Activated CD4-positive, alpha-beta T cell treated with anti-CD3 and anti-CD28 coated beads, Interleukin-2, amount 10 ng/mL, durations not matched to agents 7 days and 5 days (primary cell): ENCODE results near the gene APPL1. TPM values are rescaled to one million over a fixed set of nuclear protein-coding genes. Genes with fewer than 3 reads are reported as not detected.

Experiments used
- CTCF ChIA-PET: fragments of 350-600 bp; sonication (Branson Sonifier 250); formaldehyde crosslinking; loops from one replicate; lab custom pipeline; 2021; ENCODE audit warnings: antibody characterized with exemption; lab: Charles Lee
- POLR2A ChIA-PET: fragments of 350-600 bp; sonication (Branson Sonifier 250); formaldehyde crosslinking; loops from one replicate; lab custom pipeline; 2021; ENCODE audit warnings: antibody characterized with exemption; lab: Charles Lee
- DNase-seq: peaks from one replicate; pipeline ENCODE4 v3.0.0-alpha.2; 2020
- H3K27ac Mint-ChIP-seq: one replicate; pipeline ENCODE4 v1.8.0; 2021; ENCODE audit warnings: mild to moderate bottlenecking, moderate library complexity, mixed read lengths
- H3K27me3 Mint-ChIP-seq: one replicate; pipeline ENCODE4 v1.8.0; 2021; ENCODE audit warnings: mixed read lengths
- H3K36me3 Mint-ChIP-seq: one replicate; pipeline ENCODE4 v1.8.0; 2021; ENCODE audit warnings: low read depth, mixed read lengths
- H3K4me1 Mint-ChIP-seq: one replicate; pipeline ENCODE4 v1.8.0; 2021; ENCODE audit warnings: mixed read lengths
- H3K4me3 Mint-ChIP-seq: one replicate; pipeline ENCODE4 v1.8.0; 2021; ENCODE audit warnings: mild to moderate bottlenecking, moderate library complexity, mixed read lengths
- H3K9me3 Mint-ChIP-seq: one replicate; pipeline ENCODE4 v1.8.0; 2021; ENCODE audit warnings: mixed read lengths
- total RNA-seq, 2 experiments: library from RNA; stranded (reverse); gene quantifications; one replicate each; pipeline ENCODE4 v1.2.3, GENCODE V29; 2021

Gene APPL1, protein sequence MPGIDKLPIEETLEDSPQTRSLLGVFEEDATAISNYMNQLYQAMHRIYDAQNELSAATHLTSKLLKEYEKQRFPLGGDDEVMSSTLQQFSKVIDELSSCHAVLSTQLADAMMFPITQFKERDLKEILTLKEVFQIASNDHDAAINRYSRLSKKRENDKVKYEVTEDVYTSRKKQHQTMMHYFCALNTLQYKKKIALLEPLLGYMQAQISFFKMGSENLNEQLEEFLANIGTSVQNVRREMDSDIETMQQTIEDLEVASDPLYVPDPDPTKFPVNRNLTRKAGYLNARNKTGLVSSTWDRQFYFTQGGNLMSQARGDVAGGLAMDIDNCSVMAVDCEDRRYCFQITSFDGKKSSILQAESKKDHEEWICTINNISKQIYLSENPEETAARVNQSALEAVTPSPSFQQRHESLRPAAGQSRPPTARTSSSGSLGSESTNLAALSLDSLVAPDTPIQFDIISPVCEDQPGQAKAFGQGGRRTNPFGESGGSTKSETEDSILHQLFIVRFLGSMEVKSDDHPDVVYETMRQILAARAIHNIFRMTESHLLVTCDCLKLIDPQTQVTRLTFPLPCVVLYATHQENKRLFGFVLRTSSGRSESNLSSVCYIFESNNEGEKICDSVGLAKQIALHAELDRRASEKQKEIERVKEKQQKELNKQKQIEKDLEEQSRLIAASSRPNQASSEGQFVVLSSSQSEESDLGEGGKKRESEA
- total RNA-seq: 10 to 100 TPM; 33.2 to 38.5 TPM

DNA sequence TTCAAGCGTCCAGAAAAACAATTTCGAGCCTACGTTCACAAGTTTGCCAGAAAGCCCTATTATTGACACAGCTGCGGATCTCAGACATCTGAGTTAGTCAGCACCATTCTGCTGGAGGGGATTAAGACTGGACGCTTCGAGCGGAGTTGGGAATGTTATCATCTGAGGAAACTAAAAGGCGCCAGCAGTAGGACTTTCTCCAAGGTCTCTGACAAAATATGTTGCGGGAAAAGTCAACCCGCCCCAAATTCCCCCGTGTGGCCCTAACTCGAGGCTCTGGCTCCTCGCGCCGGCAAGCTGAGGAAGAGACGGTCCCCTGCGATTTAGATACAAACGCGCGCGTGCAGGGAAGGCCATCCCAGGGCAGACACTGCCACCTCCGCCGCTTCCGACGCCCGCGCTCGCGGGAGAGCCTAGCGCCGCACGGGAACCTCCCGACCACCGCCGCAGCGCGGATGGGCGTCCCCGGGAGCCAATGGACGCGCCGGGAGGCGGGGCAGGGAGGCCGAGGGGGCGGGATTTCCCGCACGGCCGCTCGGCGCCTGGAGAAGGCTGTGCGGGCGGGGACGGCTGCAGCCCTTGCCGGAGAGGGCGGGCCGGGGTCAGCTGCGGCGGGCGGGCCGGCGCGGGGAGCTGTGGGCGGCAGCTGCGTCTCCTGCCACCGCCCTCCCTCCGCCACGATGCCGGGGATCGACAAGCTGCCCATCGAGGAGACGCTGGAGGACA lies at the start of gene APPL1:
TSS of gene APPL1 (plus strand) at position 526 of the 726 bp plus-strand sequence. CDS start at position 681, 155 bp downstream.
- peak; percentile 88 for DNase-seq
- peaks cover 3% of the 10 kb centered on the region for H3K27me3 Mint-ChIP-seq
- POLR2A ChIA-PET: no interaction called here
- H3K4me1 Mint-ChIP-seq: peaks cover 30% of the 10 kb centered on the region
- CTCF ChIA-PET: interaction anchor here (0.6 to 1.3 kb wide), 3 partner anchors 16 to 91 kb away, joined by 3 read pairs; no protein-coding TSS in a partner anchor
- peak within 1 kb of the TSS; percentile 82 for H3K27ac Mint-ChIP-seq
- no peaks in the 10 kb centered on the region for H3K36me3 Mint-ChIP-seq
- H3K4me3 Mint-ChIP-seq: peak within 1 kb of the TSS; percentile 87
- H3K9me3 Mint-ChIP-seq: no peaks in the 10 kb centered on the region

DNA sequence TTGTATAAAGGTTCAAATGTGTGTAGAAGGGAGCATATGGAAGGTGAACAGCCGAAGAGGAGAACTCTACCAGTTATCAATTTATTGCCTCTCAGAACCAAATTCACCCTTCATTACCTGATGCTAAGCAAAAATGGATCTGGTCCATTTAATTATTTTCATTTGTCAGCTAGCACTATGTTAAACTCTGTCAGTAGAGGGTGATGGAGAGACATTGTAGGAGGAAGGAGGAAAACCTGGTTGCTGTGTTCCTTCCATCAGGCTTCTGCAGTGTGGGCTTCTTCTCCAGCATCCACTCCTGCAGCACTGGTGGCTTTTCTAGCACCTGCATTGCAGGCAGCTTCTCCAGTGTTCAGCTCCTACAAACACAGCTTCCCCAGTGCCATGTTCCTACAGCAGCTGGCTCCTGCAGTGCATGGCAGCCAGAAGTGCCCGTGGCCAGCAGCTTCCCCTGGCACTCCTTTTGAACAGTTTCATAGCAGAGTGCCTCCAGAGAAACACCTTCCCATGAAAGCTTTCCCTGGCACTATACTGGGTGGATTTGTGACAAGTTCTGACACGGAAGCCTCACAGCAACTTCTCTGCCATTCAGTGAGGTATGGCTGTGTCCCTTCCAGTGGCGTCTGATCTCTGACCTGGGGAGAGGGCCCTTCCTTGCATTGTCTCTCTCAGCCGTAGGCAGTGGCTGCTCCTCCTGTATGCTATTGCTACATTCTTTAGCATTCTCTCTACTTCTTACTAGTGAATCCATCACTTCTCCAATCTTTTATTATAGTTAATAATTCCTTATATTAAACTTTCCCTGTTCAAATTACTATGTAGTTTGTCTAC lies 47.7 kb upstream of the APPL1 start:
- peaks cover 13% of the 10 kb centered on the region for H3K27me3 Mint-ChIP-seq
- POLR2A ChIA-PET: no interaction called here
- CTCF ChIA-PET: interaction anchor here (0.8 to 1.6 kb wide), 2 partner anchors 11 to 496 kb away, joined by 3 to 4 read pairs; no protein-coding TSS in a partner anchor
- no peak for DNase-seq
- H3K9me3 Mint-ChIP-seq: no peaks in the 10 kb centered on the region
- no peak overlapping the region for H3K27ac Mint-ChIP-seq
- no peaks in the 10 kb centered on the region for H3K36me3 Mint-ChIP-seq
- no peak overlapping the region for H3K4me3 Mint-ChIP-seq
- H3K4me1 Mint-ChIP-seq: no peaks in the 10 kb centered on the region

DNA sequence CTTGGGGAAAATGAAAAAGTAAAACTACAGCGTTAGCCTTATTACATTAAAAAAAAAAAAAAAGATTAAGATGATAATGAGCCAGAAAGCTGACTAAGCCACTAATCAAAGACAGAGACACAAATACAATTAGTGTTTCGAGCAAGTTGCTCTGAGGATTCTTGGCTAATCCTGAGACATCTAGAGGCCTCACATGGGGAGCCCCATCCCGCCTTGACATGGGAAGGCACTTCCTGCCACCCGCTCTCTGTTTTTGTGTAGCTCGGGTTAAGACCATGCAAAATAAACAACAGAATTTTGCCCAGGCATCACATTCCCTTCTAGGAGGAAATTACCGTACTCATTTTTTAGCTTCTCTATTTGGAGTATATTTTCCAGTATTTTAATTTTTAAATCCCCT lies 43.0 kb upstream of the APPL1 start:
- CTCF ChIA-PET: no interaction called here
- peaks cover 4% of the 10 kb centered on the region for H3K27me3 Mint-ChIP-seq
- H3K27ac Mint-ChIP-seq: no peak overlapping the region
- POLR2A ChIA-PET: no interaction called here
- no peak for DNase-seq
- H3K9me3 Mint-ChIP-seq: no peaks in the 10 kb centered on the region
- H3K4me3 Mint-ChIP-seq: no peak overlapping the region
- H3K4me1 Mint-ChIP-seq: no peaks in the 10 kb centered on the region
- no peaks in the 10 kb centered on the region for H3K36me3 Mint-ChIP-seq

DNA sequence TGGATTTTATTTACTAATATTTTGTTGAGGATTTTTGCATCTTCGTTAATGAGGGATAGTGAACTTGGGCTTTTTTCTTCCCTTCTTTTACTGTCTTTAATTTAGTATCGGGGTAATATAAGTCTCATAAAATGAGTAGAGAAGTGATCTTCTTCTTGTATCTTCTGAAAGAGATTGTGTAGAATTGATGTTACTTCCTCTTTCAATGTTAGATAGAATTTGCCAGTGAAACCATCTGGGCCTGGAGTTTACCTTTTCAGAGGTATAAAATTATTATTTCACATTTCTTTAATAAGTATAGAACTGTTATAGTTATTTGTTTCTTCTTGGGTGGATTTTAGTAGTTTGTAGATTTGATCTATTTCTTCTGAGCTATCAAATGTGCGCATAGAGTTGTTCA lies 35.5 kb upstream of the APPL1 start:
- no peak for DNase-seq
- ChIA-PET CTCF (no interaction called here), POLR2A (no interaction called here)
- Mint-ChIP-seq H3K36me3 (no peaks in the 10 kb centered on the region), H3K4me3 (no peak overlapping the region), H3K9me3 (no peaks in the 10 kb centered on the region), H3K27ac (no peak overlapping the region), H3K4me1 (no peaks in the 10 kb centered on the region), H3K27me3 (peaks cover 30% of the 10 kb centered on the region)

DNA sequence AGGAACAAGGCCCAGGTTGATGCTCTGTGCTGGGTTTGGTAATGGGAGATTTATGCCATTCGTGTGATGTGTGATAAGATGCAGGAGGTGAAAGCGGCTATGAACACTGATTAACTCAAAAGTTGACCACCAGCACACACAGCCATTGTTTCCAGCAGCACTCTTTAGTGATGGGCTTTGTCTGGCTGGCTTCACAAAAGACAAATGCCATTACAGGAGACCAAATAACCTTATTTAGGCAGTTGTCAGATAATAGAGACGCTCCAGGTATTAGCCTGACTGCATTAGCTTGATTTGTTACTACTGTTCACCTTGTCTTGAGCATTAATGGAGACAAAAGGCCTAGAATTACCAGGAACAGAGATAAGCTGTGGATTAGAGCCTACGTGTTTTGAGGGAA lies 32.9 kb upstream of the APPL1 start:
- no peaks in the 10 kb centered on the region for H3K36me3 Mint-ChIP-seq
- POLR2A ChIA-PET: no interaction called here
- no peak overlapping the region for H3K4me3 Mint-ChIP-seq
- H3K9me3 Mint-ChIP-seq: no peaks in the 10 kb centered on the region
- H3K4me1 Mint-ChIP-seq: no peaks in the 10 kb centered on the region
- H3K27ac Mint-ChIP-seq: no peak overlapping the region
- H3K27me3 Mint-ChIP-seq: peaks cover 37% of the 10 kb centered on the region
- CTCF ChIA-PET: interaction anchor here (0.5 kb wide), 1 partner anchor 31 kb away, joined by 4 read pairs; no protein-coding TSS in a partner anchor
- DNase-seq: no peak

DNA sequence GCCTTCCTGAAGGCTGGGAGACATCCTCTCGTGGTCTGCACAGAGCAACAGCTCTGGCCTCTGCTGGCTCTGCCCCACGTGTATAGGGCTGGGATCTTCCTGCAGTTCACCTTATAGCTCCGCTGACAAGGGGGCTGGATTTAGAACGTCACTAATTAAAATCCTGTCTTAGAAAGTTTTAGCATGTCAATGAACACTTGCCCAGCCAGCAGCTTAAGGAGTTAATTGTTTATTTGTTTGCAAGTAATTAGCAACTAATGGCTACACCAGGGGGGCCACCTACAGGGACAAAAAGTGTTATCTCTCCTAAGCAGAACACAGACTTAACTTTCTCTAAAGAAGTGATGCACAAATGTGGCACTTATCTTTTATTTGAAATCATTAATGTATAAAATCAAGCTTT lies 27.6 kb upstream of the APPL1 start, which contains the start of gene HESX1:
TSS of gene HESX1 (minus strand) at position 84 of the 403 bp plus-strand sequence. CDS start at position 24, 60 bp downstream.
- ChIA-PET CTCF (interaction anchor here (0.6 to 1.2 kb wide), 2 partner anchors 18 to 27 kb away, joined by 4 read pairs; no protein-coding TSS in a partner anchor), POLR2A (no interaction called here)
- peaks cover 13% of the 10 kb centered on the region for H3K27me3 Mint-ChIP-seq
- H3K36me3 Mint-ChIP-seq: no peaks in the 10 kb centered on the region
- H3K4me3 Mint-ChIP-seq: no peak within 1 kb of the TSS
- DNase-seq: no peak
- H3K4me1 Mint-ChIP-seq: no peaks in the 10 kb centered on the region
- H3K27ac Mint-ChIP-seq: no peak within 1 kb of the TSS
- no peaks in the 10 kb centered on the region for H3K9me3 Mint-ChIP-seq

DNA sequence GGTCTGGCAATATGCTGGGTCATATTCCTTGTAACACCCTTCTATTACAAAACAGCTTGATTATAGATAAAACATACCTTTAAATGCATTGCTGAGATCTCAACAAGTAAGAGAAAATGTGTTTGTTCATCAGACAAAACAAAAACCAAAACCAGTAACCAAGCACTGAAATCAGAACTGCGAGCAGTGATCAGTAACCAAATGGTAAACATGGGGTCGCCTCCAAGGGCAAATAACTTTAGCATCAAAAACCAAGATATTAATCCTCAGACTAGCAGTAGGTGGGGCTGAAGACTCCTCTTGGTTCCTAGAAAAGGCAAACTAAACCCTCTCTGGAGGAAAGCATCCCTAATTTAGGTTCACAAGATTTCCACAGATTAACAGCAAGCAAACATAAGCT lies 21.1 kb upstream of the APPL1 start:
- Mint-ChIP-seq H3K4me3 (no peak overlapping the region), H3K27ac (no peak overlapping the region), H3K27me3 (no peaks in the 10 kb centered on the region), H3K9me3 (no peaks in the 10 kb centered on the region), H3K4me1 (no peaks in the 10 kb centered on the region), H3K36me3 (no peaks in the 10 kb centered on the region)
- no peak for DNase-seq
- ChIA-PET CTCF (no interaction called here), POLR2A (no interaction called here)

DNA sequence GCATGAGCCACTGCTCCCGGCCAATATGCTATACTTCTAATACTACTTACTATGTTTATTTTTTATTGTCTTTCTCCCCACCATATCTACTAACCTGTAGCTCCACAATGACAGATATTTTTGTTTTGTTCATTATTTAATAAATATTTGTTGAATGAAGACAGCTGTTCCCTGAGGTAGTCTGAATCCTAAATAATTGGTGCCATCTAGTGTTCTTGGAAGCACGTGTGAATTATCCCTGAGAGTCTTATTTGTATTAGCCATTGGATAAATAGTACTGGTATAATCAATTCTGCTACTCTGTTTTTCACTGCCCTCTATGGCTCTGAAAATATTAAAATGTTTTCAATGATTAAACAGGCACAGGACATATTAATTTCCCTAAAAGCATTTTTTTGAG lies 5.6 kb upstream of the APPL1 start:
- ChIA-PET CTCF (no interaction called here), POLR2A (no interaction called here)
- Mint-ChIP-seq H3K36me3 (no peaks in the 10 kb centered on the region), H3K27me3 (peaks cover 6% of the 10 kb centered on the region), H3K4me3 (no peak overlapping the region), H3K9me3 (no peaks in the 10 kb centered on the region), H3K27ac (no peak overlapping the region), H3K4me1 (peaks cover 6% of the 10 kb centered on the region)
- no peak for DNase-seq

DNA sequence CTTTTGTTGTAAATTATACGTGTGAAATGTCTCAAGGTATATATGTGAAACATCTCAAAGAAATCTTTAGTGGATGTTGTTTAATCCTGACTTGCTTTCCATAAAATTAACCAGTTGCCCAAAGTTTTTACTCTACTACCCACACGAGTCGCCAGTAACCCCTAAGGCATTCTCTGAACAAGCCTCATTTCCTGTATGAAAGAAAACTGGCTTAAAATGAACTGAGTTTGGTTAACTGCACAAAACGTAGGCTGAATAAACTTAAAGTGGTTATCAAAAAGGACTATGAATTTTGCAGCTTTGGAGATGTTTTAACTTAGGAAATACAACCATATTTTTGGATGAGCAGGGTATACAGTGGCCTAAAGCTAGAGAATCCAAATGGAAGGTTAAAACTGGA lies 2.7 kb upstream of the APPL1 start:
- POLR2A ChIA-PET: no interaction called here

DNA sequence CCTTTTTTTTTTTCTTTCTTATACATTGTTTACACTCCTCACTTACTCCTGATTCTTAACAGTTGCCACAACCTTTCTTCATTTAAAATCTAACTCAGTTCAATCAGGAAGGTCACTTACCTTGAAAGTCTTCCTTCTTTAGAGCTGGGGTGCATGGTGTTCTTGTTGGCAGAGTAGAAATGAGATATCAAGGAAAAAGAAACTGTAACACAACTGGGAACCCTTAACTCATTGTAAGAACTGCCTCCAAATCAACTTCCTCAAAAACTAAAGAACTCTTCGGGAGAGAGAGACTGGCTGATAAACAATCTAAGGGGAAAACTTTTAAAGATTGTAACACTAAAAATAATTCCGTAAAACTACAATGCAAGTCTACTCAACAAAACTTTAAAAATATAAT lies 1.4 kb upstream of the APPL1 start:
- POLR2A ChIA-PET: no interaction called here
- H3K4me3 Mint-ChIP-seq: no peak overlapping the region
- H3K4me1 Mint-ChIP-seq: peaks cover 30% of the 10 kb centered on the region
- CTCF ChIA-PET: interaction anchor here (0.6 to 0.7 kb wide), 2 partner anchors 10 to 32 kb away, joined by 3 to 4 read pairs; no protein-coding TSS in a partner anchor
- H3K27me3 Mint-ChIP-seq: peaks cover 3% of the 10 kb centered on the region
- no peak overlapping the region for H3K27ac Mint-ChIP-seq
- DNase-seq: no peak
- H3K36me3 Mint-ChIP-seq: no peaks in the 10 kb centered on the region
- no peaks in the 10 kb centered on the region for H3K9me3 Mint-ChIP-seq

More for the DNA sequence above, 2.7 kb upstream of the APPL1 start:
- H3K27ac Mint-ChIP-seq: no peak overlapping the region
- H3K9me3 Mint-ChIP-seq: no peaks in the 10 kb centered on the region
- H3K4me1 Mint-ChIP-seq: peaks cover 23% of the 10 kb centered on the region
- peaks cover 3% of the 10 kb centered on the region for H3K27me3 Mint-ChIP-seq
- CTCF ChIA-PET: no interaction called here
- H3K4me3 Mint-ChIP-seq: no peak overlapping the region
- DNase-seq: no peak
- no peaks in the 10 kb centered on the region for H3K36me3 Mint-ChIP-seq

DNA sequence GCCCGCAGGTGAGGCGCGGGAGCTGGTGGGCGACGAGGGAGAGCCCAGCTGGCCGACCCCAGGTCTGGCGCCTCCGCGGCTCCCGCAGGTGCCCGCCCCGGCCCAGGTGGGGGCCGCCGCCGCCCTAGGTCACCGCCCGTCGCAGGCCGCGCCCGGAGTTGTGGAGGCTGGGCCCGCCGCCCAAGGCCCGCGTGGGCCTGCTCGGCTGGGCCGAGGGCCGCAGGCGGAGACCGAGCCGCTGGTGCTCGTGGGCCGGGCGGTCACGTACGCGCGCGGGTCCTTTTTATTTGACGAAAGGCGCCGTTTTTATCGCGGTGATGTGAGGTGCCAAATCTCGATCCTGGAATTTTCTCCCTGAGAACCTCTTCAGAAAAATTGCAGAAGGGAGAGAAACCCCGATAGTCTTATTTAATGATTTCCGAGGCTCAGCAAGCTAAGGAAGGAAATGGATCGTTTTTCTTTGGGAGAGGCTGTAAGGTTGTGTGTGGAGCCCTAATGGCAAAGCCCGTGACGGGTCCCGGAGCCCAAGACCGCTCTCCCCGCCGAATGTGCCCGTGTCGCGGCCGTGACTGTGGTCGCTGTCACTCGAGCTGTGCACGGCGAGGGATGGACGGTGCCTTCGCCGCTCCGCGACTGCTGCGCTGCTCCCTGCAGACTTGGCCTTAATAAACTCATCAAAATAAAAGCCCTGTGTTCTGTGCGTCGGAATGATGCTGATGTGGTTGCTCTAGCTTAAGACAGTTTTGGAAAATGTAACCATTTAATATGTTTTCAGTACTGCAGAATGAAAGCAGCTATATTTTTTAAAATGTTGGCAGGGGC lies 612 bp downstream of the APPL1 start:
- POLR2A ChIA-PET: no interaction called here
- no peaks in the 10 kb centered on the region for H3K36me3 Mint-ChIP-seq
- peak overlapping the region; percentile 87 for H3K4me3 Mint-ChIP-seq
- H3K9me3 Mint-ChIP-seq: no peaks in the 10 kb centered on the region
- H3K27me3 Mint-ChIP-seq: peaks cover 2% of the 10 kb centered on the region
- H3K4me1 Mint-ChIP-seq: peaks cover 30% of the 10 kb centered on the region
- CTCF ChIA-PET: interaction anchor here (0.9 to 1.3 kb wide), 3 partner anchors 15 to 58 kb away, joined by 3 to 4 read pairs (median 3); no protein-coding TSS in a partner anchor
- peak; percentile 52 for DNase-seq
- H3K27ac Mint-ChIP-seq: peak overlapping the region; percentile 81
